GM18870 (cell line): ENCODE measurements around the gene PBX3.

Experiments
- ATAC-seq: cut with Tn5 transposase; IDR thresholded peaks from one replicate; pipeline ENCODE4 v1.9.1; 2021; ENCODE audit warnings: moderate library complexity; ENCODE audit not compliant: unreplicated experiment

PBX3 gene

DNA sequence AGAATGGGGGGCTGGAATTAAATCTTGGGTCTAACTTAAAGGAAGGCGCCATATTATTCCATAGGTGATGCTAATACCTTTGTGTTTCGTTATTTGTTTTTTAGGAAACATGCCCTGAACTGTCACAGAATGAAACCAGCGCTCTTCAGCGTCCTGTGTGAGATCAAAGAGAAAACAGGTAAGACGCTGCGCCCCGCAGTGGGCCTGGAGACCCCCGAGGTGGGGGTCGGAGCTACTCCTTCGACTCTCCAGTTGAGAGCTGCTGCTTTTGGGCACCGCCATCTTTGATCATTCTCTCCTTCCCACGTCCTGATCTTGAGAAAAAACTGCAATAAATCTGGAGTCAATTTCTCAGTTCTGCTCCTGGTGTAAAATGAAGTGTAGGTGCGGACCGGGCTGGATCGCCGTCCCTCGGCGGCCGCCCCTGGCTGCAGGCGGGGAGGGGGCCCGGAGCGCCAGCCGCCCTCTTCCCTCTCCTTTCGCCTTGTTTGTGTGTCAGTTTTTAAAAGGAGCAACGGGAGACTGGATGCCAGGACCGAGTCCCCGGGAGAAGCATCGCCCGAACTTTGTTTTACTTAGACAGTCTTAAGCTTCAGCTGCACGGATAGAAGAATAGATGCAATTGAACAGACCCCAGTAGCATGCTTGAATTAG lies 1.4 kb downstream of the PBX3 start:
- no peak for ATAC-seq

- no peak for ATAC-seq
Observed at GRCh38 chr9:125749287-125749935, 2.2 kb downstream of the PBX3 start.

- no peak for ATAC-seq
Observed at GRCh38 chr9:125749951-125750626, 2.9 kb downstream of the PBX3 start.

DNA sequence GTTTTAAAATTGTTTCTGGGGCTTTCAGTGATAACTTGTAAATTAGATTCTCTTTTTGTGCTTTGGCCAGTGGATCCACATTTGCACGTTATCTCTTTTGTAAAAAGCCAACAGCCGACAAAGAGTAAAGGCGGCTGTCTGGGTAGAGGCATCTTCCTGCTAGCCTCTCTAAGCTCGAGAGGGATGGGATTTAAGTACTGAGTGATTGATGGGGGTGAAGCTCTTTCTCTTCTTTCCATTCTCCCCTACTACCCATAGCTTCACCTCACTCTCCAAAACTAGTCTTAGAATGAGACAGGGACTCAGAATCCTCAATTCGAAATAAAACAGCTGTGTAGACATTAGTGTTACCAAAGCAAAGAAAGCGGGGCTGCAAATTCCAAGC lies 3.4 kb downstream of the PBX3 start:
- ATAC-seq = no peak

DNA sequence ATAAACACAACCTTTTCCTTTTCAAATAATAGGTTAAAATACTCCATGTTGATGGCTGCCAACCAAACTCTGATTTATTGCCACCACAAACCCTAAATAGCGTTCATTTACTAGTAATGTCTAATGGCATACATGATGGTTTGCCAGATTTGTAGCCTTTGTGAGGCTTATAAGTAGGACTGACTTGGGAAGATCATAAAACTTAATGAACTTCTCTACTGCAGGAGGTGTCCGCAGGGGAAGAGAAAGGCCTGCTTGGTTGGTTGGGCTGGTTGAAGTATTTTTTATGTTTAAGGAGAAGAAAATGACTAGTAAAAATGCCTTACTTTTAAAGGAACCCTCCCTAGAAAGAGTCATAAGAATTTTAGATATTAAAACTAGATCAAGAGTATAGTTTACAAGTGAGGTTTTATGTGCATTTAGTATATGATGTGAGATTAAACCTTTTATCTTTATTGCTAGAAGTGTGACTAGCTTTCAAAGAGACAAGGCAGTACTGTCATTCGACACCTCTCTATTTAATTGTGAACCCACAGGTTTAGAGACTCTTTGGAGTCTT lies 5.0 kb downstream of the PBX3 start:
- ATAC-seq = no peak

GRCh38 chr9:125754096-125754495 lies 6.9 kb downstream of the PBX3 start:
- no peak for ATAC-seq

DNA sequence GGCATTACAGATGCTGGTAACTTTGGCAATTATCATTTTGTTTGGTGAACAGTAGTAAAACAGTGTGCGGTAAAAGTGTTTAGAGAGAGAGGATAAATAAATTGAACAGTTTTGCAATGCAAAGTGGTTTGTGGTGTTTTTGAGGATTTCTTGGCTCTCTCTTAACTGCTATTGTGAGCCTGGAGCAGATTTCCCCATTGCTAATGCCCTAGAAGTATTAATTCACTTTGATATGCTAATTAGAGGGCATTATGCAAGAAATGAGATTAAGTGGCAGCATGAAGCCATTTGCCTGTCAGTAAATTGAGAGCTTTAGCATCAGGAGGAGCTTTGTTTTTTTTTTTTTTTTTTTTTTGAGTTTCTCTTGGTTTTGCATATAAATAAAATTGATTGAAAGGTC lies 8.2 kb downstream of the PBX3 start:
- ATAC-seq = no peak

- ATAC-seq = no peak
Observed at GRCh38 chr9:125756518-125756917, 9.3 kb downstream of the PBX3 start.

DNA sequence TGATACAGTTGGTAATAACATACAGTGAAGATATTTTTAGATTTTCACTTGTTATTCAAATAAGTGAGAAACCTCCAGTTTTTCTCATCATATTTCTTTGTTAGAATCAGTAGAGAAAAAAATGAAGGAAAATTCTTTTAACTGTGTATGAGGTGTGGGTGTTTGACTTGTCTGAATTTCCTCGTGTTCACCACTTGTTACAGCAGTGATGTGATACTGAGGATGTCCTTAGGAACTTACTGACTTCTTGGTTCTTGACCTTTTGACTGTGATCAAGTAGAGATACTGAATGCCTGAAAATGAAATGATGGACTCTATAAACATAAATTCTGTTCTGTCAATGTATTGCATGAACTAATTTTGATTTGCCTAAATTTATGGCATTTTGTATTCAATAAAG lies 10.7 kb downstream of the PBX3 start:
- no peak for ATAC-seq

DNA sequence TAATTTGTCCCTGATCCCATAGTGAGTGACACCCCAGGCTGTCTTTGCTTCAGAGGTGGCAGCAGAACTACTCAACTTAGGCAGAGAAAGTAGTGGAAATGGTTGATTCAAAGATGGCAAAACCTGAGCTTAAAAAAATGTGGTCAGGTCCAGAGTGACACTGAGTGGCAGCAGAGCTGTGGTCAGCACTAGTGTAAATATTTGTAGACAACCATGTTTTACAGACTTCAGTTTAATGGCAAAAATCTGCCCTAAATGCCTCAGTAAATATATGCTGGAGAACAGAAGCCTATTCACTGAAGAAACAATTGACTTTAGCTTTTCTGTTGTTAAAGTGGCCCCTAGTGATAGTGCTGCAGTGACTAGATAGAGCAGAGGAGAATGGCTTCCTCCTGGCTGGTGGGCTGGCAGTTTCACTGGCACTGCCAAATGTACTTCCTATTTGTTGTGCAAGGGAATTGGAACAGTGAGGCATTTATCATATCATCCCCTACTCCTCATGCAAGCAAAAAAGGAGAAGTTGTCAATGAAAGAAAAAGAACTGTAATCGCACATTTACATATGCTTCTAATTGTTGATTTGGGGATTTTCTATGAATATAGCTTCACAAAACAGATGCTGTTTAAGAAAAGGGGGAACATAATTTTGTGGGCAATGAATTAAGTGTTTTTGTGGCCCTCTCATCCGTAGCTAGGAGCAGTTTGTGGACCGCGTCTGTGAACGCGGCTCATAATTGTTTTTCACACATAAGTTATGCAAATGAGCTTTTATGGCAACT lies 12.0 kb downstream of the PBX3 start:
- ATAC-seq = no peak

DNA sequence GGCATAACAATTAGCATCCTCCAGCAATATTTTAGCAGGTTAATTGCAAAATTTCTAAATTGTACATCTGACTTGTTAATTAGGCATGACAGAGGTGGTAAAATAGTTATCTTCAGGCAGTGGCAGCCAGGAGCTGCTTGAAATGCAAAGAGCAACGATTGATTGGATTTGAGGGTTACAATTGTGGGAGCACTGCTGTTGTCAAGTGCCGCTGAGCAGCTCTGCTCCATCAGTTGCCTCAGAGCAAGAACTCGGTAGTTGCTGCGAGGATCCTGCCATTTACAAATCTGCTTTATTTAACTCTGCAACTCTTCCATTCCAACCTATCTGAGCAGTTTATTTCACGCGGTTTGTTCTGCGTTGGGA lies 12.6 kb downstream of the PBX3 start:
- no peak for ATAC-seq

DNA sequence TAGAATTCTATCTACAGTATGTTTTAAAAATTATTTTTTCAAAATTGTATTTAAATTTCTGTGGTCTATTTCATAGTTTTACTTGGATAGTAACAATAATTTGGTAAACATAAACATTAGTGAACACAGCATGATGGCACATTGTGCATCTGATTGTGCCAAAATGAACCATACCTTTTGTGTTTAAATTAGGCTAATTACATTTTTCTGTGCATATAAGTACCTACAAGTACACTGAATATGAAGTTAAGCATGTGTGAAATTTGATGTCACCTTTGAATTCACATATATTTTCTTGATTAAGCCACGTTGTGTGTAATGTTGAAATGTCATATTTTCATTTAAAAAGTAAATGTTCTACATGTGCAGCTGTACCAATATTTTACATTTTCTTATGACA lies 13.4 kb downstream of the PBX3 start:
- ATAC-seq = no peak

DNA sequence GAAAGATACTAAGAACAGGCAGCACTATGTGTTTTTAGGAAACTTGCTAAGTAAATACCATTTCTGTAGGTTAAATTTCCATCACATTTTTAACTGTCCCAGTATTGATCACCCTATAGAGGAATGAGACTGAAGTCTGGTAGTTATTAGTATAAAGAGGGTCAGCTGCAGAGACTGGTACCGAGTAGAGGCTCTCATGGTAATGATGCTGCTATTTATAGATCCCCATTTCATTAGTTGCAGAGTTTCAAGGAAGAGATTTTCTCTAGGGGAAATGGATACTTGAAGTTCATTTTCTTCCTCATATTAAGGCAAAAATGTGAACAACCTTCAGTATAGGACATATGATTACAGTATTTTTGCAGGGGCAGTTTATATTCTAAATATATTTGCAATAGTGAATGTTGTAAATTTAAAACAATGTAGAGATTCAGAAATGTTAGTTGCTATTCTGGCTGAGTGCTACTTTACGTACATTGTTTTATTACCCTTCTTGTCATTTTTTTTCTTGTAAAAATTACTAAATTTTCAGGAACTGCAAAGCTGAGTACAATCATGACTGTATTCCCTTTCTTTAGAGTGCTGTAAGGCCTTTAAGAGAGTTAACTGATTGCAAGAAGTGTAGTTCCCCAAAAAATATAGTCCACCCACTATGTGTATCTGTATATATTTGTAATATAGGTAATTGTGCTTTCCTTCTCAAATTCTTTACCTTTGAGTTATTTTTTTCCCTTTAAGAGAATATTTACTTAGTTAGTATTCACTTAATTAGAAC lies 14.7 kb downstream of the PBX3 start:
- no peak for ATAC-seq

DNA sequence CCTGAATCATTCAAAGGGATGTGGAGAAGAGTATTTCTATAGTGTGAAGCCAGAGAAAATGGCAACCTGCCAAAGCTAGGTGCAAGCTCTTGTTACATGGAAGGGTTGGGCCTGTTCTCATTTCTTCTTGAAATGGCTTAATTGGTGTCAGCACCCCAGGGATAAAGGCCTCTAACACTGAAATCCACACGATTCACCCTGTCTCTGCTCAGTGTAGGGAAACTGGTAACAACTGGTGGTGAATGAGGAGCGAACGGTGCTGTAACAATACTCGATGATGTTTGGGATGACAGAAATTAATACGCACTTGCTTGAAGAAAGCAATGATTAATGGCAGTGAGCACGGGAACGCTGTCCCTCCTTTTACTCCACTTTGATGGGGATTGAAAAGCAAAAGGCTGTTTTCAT lies 16.2 kb downstream of the PBX3 start:
- ATAC-seq = no peak

DNA sequence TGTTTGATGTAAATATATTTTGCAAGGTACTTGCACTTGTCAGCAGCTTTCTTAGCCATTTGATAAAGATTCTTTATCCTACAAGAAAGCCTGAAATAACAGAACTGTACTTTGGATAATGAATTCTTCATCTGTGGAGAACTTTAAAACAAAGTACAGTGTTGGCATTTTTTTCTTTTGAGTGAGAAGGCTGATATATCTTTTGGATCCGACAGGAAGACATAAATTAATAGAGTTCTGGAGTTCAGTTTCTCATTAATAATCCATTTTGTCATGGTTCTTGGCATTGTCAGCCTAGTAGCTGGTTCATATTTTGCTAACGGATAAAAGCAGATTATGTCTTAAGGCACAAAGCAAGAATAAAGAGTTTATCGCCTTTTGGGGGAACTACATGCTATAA lies 17.0 kb downstream of the PBX3 start:
- no peak for ATAC-seq

DNA sequence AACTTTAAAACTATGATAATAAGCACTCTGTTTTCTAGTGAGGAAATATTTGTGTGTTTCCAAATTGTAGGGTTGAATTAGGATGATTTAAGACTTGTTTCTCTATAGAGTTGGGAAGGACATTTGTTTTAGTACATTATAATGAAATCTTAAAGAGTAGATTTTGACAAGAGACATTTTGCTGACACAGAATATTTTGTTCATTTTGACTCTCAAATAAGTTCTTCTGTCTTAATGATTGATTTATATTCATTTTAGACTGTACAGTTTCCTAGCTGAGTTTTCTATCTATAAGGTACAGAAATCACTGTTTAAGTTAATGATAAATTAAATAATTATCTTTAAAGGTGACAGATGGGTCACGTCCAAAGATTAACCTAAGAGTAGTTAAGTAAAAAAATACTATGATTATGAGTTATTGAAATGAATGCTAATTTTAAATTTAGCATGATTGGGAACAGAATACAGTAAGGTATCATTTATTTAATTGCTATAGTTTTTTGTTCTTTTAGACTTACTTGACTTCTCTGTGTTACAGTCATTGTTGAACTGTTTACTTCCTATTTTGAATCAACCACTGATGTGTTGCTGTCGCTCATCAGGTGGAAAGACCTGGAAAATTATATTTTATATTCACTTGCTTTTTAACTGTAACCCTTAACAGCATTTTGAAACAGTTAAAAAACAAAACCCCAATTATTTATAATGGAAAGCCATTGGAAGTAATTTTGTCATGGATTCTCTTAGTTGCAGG lies 19.5 kb downstream of the PBX3 start:
- no peak for ATAC-seq

- no peak for ATAC-seq
Observed at GRCh38 chr9:125767349-125767748, 20.2 kb downstream of the PBX3 start.

- no peak for ATAC-seq
Observed at GRCh38 chr9:125768803-125769202, 21.6 kb downstream of the PBX3 start.

DNA sequence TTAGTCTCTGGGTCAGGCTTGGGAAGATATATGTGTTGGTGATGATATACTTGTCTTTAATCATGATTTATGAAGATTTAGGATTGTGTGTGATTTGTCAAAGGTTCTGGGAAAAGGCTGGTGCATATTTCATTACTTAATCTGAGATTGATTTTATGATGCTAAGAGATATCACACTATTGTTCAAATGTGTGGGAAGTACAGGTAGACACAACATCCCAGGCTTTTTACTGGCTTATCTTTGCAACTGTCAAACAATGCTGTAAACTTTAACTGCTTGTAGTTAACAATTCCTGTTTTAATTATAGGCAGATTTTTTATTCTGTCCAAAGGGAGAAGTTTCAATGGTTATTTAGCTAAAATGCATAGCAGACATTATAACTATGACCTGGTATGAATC lies 23.9 kb downstream of the PBX3 start:
- no peak for ATAC-seq

GRCh38 chr9:125772740-125773139 lies 25.6 kb downstream of the PBX3 start:
- ATAC-seq = no peak
